Embryonic facial prominence (tissue), 1 donor: Measurements from ENCODE around the gene EXOSC9.

ENCODE experiments used
- DNase-seq: peaks from one replicate; pipeline ENCODE4 v3.0.0-alpha.2; 2016; ENCODE audit errors: extremely low spot score

EXOSC9 gene

DNA sequence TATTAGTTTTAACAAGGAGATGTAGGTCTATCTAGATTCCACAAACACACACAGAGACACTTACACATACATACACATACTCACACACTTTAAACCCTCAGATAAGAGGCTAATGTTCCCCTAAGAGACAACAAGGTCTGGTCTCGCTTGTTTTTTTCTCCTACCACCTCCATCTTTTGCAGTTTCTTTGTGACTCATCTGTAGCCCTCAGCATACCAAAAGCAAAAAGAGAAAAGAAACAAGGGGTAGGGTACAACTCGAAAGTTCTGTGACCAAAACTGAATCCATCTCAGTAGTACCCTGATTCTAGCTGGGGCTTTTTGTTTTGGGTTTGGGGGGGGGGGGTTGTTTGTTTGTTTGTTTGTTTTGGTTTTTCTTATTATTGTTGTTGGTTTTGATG, 12.2 kb upstream of the EXOSC9 start:
- DNase-seq, result no peak

DNA sequence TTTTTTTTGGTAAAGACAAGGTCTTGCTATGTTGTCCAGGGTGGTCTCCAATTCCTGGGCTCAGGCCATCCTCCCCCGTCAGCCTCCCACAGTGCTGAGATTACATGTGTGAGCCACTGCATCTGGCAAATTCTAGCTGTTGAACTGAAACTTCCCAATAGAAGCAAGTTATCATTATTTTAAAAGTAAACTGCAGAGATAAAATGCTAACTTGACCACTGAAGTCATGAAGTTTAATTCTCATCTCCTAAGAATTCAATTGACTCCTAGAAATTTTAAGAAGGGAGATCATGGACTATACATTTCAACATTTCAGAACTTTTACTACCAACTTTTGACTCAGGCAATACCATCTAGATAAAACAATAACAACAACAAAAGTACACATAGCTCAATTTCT, 11.7 kb upstream of the EXOSC9 start:
- DNase-seq, result no peak

DNA sequence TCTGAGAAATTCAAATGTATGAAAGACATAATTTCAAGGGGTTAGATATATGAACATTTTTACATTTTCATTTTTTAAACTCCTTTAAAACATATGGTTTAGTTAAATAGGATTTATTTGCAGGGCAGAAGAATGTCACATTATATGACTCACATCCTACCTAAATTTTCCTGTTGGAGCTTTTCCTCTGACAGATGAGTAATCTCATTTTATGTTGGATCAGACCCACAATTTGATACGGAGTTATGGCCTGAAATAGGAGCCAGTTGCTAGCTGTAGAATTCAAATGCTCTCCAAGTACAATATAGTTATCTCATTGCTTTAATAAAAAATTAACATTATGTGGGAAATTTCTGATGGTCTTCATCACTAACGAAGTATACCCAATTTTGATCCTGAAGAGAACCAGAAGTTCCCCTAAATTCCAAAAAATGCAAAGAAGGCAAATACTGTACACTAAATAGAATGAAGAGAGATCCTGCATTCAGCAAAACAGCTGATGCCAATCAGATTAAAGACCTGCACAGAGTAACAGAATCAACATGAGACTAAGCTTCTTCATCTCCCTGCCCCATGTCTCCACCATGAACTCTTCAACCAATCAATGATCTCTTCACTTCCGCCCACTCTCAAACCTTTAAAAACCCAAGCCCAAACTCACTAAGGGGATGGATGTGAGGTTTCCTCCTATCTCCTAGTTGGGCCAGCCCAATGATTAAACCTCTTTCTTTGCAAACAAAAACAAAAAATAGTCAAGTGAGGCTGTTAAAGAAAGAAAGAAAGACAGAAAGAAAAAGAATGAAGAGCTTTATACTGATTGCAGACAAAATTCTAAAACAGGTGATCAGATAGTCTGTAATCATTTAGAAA, 10.9 kb upstream of the EXOSC9 start:
- no peak for DNase-seq

DNA sequence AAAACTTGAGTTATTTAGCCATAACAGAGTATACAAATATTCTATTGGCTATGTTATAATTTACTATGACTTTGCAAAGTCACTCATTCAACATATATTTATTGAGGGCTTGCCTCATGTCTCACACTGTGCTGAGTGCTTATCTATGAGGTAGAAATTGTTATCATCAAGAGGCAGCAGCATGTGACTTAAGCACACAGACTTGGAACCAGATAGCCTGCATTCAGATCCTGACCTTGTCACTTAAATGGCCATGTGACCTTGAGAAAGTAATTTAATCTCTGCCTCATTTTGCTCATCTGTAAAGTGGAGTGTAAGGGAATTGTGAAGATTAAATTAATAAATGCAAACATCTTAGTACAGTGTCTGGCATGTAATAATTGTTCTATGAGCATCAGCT, 10.1 kb upstream of the EXOSC9 start:
- no peak for DNase-seq

DNA sequence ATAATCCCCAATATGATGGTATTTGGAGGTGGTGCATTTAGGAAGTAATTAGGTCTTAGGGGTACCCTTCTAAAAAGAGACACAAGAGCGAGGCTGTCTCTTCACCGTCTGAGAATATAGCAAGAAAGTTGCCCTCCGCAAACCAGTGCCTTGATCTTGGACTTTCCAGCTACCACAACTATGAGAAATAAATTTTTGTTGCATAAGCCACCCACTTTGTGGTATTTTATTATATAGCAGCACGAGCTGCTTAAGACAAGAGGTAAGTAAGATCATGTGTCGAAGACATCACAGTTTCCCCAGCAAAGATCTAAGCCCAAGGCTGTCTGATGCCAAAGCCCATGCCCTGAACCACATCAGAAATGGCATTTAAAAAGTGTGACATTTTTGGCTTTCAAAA, 9.6 kb upstream of the EXOSC9 start:
- no peak for DNase-seq

DNA sequence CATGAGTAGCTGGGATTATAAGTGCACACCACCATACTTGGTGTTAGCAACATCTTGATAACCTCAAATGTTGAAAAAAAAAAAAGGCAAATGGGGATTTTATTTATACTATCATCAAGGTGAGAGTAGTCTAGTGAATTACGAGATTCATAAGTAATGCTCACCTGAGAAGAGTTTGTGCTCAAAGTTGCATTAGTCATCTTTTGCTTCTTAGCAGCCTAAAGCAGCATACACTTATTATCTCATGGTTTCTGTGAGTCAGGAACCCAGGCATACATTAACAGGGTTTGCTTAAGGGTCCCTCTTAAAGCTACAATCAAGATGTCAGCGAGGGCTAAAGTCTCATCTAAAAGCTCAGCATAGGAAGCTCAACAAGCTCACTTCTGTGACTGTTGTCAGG, 8.2 kb upstream of the EXOSC9 start:
- DNase-seq, result no peak

DNA sequence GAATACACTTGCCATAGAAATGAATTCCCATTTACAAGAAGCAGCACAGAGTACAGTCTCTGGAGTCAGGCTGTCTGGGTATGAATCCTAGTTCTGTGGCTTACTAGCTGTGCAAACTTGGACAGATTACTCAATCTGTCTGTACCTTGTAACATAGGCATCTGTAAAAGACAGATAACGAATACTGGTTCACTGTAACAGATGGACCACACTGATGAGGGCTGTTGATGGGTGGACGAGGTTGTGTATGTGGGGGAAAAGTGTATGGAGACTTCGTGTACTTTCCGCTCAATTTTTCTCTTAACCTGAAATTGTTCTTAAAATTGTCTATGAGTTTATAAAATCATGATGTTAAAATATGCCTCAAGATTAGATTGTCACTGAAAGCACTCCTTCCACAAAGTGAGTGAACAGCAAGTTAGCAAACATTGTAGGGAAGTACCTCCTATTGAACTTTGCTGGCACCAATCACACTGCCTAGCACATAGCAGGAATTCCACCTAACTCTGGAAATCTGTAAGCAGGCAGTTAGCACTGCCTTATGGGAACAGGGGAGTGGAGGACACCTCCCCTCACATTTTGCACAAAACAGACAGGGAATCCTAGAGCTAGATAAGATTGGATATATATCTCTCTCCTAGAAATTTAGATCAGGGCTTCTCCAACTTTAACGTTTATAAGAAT, 6.5 kb upstream of the EXOSC9 start:
- no peak for DNase-seq

DNA sequence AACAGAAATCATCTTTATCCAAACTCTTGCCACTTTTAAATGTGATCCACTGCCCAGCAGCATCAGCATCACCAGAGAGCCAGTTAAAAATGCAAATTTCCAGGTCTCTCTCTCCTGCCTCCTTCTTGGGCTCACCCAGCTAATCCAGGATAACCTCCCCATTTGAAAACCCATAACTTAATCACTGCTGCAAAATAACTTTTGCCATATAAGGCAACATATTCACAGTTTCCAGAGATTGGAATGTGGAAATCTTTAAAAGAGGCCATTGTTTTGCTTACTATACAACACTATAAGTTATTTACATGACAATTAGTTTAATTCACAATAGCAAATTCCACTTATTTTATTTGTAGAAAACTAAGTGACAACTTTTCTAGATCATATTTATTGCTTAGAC, 4.8 kb upstream of the EXOSC9 start:
- no peak for DNase-seq

DNA sequence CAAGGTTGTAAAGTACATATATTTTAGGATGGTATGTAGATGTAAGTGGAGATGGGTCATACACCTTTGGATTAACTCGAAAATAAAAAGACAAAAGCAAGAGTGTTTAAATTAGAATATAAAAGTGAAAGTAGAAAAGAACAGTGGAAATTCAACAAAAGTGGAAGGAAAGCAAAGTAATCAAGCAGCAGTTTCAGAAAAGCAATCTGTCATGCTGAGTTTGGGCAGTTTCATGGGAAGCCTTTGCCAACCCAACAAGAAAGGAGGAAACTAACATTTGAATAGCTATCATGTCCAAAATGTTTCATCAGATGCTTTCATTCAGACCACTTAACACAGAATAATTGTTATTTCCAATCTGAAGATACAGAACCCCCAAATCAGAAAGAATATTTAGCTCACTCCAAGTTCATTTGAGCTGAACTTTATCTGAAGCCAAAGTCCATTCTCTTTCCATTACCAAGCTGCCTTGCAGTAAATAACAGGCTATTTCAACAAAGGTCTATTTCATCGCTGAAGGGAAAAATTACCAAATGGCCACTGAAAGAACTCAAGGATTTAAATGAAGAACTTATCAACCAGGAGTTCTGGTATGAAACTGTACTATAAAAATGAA, 1.8 kb upstream of the EXOSC9 start:
- DNase-seq, result no peak

DNA sequence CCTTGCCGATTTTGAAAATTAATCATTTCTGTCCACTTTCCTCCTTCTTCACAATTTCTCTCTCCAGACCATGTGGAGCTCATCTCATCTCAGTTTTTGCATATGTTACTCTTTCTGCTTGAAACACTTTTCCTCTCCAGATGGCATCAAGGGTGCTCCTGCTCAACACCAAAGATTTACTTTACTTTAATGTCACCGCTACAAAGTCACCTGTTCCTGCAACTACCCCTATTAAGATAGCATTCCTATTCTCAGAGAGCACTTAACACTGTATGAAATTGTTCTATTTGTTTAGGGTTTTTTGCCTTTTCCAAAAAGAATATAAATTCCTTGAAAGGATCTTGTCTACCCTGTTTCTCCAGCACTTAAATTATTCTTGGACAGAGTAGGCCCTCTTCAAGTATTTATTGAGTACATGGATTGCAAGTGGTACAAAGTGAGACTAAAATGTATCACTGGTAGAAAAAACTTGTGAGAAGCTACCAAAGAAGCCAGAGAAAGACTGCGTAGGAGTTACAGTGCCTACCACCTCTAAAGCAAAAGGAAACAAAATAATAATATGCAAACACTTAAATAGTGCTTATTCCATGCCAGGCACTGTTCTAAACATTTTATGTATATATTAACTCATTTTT, 1.1 kb upstream of the EXOSC9 start:
- DNase-seq, result no peak

DNA sequence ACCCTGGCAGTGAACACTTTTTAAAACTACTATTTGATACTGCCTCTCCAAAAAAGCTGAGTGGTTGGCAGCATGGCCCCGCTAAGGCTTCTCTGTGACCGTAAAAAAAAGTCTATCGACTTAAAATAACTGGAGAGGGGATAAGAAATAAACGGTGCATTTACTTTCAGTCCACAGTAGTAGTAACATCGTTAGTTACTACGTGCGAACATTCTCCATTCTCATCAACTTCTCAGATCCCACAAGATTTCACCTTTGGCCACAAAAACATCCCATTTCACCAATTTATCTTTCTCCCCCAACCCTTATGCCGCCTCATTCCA, 524 bp upstream of the EXOSC9 start:
- no peak for DNase-seq

DNA sequence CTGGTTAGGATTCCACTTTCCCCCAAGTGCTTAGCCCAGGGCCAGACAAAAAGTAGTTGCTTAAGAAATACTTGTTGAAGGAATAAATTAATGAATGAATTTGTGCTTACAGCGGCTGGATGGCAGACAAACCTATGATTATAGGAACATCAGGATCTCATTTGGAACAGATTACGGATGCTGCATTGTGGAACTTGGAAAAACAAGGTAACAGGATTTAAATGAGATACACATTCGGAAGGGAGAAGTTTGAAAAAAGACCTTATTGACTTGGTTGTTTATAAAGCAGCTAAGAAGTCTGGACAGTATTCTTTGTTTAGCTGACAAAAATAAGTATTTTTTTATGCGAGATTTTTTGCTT, 572 bp downstream of the EXOSC9 start:
- DNase-seq, result no peak

DNA sequence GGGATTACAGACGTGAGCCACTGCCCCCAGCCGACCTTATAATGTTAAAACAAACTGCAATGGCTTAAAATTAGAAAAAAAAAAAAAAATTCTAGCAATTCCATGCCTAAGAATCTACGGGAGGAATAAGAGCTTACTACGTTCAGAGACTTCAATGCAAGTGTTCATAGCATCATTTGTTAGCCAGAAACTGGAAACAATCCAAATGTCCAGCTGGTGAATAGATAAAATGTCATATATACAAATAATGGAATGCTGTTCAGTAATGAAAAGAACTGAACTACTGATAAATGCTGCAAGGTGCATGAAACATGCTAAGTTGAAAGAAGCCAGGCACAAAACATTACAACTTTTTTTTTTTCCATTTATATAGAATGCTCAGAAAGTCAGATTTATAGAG, 5.3 kb downstream of the EXOSC9 start:
- DNase-seq, result no peak

DNA sequence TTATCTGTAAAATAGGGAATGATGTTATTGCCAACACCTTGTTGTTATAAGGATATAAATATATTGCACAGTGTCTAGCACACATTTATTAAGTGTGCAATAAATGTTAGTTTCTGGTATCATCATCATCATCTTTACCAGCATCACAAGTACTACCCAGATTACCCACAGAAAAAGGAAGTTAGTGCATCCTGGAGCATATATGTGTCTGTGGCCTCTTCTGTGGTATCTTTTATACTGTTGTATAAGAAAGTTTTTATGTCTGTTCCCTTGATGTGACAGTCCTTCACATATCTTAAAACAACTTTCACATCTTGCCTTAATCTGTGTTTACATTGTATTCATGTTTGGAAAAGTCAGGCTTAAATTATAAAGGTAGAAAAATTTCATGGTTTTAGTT, 10.0 kb downstream of the EXOSC9 start:
- DNase-seq, result no peak

DNA sequence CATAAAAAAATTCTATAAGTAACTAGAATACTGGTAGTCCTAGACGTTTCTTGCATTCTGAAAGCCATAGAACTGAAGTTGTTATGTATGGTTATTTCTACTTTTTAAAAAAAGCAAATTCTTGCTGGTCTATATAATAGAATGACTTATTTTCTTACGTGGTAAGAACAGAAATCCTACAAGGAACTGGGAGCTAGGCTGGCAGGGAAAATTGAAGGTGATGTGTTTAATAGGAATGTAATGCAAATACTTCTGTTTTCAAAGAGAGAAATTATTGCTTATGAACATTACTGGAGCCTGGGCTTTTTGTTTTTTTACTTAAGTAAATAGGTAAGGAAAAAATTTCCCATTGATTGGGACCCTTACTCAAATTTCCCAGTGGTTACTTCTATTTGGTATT, 13.6 kb downstream of the EXOSC9 start:
- no peak for DNase-seq

DNA sequence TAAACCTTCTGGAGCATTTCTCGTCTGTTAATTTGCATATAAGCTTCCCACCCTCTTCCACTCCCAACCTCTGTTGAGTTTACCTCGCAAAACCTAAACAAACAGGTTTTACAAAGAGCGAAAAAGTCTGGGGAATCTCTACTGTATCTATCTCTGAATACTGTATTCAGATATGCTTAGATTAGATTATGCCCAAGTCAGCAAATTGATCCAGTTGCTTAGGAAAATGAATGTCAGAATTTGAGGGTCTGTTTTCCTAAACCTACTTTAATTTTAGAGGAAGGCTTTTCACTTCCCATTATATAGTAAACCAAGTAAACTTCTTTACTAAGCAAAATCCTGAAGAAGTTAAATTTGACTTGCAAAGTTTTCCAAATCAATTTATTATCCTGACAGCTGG, 15.9 kb downstream of the EXOSC9 start:
- no peak for DNase-seq

DNA sequence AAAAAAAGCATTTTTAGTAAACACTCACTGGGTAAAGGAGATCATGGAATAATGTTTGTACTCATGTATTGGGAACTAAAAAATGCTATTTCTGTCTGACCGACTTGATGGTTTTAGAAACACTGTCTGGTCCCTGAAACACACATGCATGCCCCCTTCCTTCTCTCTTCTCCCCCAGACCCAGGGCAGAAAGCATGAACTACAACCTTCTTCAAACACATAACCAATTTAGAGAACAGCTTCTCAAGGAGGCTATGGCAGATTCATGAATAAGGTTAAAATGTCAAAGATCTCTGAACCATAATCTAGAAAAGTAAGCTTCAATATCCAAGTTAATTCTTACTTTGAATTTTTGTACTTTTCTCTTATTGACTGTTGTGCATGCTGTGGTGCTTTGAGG, 16.6 kb downstream of the EXOSC9 start:
- no peak for DNase-seq

DNA sequence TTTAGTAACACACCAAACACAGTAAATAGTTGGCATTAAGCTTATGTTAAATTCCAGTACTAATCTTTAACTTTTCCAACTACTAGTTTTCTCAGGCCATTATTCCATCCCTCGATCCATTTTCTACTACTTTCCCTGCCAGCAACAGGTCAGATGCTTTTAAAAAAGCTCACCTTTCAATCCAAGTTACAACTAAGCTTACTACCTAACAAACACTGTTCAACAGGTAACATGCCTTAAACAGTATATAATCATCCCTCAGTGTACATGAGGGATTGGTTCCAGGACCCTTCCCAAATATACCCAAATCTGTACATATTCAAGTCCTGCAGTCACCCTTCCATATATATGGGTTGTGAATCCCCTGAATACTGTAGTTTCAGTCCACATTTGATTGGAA, 17.1 kb downstream of the EXOSC9 start:
- no peak for DNase-seq

DNA sequence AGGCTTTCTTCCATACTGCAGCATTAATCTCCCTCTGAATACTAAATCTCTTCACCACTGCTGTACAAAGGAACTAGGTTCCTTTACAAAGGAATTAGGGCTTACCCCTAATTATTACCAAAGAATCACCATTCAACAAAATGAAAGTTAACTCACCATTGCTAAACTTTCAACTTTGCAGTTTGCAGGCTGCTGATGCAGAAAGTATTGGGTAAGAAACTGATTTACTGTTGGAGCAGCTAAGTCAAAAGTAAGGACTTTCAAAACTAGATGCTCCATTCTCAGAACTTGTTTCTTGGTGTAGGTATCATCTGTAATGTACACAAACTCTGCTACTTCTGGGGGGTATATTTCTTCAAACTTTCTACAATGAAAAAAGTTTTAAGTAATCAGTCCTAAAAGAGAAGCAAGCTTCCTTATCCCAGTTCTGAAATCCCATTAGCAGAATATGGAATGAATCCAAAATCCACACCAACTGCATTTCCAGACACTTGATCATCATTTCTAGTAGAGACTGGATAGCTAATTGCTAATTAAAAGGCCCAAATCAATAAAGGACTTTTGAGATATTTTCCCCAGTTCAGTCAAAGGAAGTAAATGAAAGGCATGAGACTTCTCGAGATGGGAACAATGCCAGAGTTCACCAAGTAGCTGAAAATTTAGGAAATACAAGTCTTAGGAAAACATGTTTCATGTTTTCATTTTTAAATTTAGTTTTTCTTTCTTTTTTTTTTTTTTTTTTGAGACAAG, 18.3 kb downstream of the EXOSC9 start:
- DNase-seq, result no peak

DNA sequence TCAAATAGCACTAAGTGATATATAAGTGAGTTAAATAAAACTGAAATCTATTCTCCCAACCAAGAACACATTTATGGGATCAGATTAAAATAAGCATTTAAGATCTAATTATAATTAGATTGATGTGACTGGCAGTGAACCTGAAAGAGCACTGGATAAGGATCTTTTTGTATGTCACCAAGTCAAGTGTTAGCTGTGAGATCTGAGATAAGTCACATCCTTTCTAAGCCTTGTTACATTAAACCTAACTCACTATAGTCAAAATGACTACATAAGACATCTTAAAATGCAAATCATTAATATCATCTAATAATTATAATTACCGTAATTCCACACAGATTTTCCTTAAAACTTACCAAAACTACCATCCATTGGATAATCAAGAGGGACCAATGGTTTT, 20.9 kb downstream of the EXOSC9 start:
- no peak for DNase-seq

DNA sequence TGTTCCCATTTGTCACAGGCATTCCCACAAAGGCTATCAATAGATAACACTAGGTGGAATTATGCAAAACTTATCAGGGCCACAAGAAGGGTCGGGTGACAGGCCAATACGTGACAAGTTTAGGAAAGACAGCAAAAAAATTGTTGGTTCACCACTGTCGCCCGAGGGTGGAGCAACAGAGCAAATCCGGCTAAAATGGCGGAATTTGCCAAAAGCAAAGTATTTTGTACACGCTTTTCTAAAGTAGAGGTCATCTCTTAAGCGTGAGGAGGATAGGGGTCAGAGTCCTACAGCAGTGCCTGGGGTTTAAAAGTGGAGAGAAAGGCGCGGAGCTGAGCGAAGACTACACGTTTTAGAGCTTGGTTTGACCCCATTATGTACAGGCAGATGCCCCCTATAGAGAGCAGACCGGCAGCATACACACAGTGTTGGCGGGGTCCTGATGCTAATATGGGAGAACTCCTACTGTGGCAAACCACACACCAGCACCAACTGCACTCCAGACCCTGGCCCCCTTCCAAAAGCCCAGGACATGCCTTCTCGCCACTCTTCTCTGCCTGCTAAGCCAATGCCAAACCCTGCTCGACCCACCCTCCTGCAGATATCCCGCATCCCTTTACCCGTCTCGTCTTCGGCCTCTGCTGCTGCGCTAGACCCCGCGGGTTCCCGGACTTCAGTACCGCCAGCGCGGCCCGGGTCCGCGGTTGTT, 21.8 kb downstream of the EXOSC9 start:
- DNase-seq, result no peak
